NOMO-1 treated with DMSO at 0.1 percent for 48 hours (cell line): ENCODE results near the gene SLC37A3.
"Not testable (repeated sequence)": the region's sequence is repeated elsewhere in the genome, so short reads cannot be mapped to it uniquely, and the experiment has no call there.

ENCODE experiments used
- DNase-seq: peaks from one replicate; lab custom pipeline; 2025; ENCODE audit not compliant: unreplicated experiment; lab: John Stamatoyannopoulos, UW

SLC37A3 gene

DNA sequence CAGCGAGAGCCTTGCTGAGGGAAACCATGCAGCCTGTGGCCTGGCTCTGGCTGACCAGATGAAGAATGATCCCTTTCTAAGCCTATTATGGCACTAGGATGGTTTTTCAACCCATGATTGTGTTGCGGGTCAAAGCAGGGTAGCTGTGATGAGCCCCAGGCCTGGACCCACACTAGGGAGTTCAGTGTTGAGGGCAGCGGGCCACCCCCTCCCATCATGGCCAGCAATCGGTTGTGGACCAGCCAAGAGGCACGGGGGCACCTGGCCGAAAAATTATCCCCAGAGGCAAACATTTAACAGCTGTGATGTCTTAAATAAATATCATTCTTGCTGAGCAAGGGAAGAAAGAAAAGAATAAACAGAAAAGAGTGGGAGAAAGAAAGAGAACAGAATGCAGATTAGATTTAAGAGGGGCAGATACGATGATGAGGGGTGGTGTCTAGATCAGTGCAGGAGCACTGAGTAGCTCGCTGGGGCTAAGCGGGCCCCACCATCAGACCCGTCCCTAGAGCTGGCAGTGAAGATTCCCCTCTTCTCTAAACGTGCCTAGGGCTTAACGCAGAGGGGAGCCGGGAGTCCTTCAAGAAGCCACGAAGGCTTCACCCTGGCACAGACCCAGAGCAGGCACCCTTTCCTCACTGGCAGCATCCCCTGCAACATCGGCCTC is 82.7 kb downstream of the SLC37A3 start:
- DNase-seq, result no peak

DNA sequence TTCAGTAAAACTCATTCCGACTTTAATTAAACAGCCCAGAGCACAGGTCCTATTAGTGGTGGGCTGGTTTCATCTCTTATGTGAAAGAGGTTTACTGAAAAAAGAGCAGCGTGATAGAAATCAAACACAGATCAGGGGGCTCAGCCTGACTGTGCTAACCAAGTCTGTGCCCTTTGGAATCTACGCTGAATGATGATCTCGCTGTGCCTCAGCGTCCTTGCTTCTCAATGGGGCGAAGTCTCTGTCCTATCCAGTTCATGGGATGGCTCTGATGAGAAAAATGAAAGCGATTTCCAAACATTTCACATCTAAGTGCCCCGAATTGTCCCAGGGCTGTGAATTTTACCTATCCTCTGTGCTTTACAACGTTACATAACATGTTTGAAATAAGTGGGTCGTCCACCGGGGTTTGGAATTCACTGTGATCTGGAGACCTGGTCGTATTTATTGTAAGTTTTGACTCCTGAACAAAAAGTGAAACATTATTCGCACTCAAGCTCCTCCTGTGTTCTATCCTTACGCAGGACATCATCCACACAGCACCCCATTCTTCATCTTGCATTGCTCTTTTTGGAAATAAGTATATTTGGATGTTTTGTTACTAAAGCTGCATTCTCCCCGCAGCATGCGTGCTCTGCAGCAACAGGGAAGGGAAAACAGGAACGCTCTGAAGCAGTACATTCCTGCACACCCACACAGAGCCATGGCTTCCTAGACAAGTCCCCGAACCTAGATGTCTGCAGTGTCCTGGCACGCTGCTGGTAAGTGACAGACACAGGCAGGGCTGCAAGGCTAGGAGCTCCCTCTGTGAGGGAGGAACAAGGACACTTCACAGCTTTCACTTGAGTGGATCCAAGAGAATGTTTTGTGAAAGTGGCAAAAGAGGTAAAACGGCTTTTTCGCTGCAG is 83.5 kb downstream of the SLC37A3 start:
- DNase-seq, result no peak

DNA sequence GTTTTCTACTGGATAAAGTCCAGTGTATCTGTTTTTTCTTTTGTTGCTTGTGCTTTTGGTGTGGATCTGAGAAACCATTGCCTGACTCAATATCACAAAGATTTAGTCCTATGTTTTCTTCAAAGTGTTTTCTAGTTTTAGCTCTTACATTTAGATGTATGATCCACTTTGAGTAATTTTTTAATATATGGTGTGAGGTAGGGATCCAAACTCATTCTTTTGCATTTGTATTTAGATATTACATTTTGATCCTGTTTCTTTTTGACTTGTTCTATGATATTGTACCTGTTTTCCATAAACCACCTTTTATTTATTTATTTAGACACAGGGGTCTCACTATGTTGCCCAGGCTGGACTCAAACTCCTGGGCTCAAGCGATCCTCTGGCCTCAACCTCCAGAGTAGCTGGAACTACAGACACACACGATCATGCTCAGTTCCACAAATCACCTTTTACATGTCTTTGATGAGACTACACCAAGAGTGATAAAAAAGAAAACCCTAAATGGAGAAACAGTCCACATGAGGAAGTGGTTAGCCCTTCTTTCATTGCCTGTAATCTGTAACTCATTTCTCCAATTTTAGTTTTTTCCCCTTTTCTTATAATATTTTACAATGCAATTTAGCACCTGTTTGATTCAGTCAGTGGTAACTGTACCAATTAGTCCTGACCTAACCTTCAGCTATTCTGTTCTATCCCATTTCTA is 86.0 kb downstream of the SLC37A3 start:
- peak; percentile 58 for DNase-seq

DNA sequence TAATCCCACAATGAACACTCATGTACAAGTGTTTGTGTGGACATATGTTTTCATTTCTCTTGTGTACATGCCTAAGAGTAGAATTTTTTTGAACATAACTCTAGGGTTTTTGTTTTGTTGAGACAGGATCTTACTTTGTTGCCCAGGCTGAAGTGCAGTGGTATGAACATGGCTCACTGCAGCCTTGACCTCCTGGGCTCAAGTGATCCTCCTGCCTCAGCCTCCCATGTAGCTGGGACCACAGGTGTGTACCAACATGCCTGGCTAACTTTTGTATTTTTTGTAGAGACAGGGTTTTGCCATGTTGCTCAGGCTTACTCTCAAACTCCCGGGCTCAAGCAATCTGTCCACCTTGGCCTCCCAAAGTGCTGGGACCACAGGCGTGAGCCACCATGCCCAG is 87.2 kb downstream of the SLC37A3 start:
- not testable (repeated sequence) for DNase-seq

DNA sequence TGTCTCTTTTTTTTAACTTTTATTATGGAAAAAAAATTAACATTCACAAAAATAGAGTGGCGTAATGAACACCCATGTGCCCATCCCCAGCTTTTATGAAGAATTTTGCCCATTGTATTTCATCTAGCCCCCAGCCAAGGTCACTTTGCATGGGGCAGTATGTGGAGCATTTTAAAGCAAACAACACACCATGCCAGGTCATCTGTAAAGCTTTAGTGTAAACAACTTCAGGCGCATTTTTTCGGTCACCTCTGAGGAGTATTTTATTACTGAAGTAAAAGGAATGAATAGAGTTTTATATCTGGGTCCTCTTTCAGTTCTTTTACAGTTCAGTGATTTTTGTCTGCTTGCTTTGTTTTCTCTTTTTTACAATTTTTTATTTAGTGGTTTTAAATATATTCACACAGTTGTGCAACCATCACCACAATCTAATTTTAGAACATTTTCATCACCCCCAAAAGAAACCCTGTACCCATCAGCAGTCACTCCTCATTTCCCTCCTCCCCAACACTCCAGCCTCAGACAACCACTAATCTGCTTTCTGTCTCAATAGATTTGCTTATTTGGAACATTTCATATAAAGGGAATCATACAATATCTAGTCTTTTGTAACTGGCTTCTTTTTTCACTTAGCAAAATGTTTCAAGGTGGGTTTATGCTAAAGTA is 87.9 kb downstream of the SLC37A3 start:
- no peak for DNase-seq

DNA sequence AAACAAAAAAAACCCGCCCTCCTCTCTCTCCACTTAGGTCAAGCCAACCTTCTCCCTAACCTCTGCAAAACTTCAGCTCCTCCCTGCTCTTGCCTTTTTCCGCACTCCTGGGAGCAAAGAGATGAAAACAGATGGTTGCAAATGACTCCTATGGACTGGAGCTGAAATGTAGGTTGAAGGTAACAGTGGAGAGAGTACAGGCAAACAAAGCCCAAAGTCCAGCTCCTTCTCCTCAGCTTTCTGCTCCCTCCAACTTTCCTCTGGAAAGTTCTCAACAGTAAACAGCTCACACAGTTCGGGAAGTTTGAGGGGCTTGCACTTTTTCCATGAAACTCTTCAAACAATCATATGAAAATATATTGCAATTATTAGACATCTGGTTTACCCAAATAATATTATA is 90.3 kb downstream of the SLC37A3 start:
- DNase-seq, result no peak

DNA sequence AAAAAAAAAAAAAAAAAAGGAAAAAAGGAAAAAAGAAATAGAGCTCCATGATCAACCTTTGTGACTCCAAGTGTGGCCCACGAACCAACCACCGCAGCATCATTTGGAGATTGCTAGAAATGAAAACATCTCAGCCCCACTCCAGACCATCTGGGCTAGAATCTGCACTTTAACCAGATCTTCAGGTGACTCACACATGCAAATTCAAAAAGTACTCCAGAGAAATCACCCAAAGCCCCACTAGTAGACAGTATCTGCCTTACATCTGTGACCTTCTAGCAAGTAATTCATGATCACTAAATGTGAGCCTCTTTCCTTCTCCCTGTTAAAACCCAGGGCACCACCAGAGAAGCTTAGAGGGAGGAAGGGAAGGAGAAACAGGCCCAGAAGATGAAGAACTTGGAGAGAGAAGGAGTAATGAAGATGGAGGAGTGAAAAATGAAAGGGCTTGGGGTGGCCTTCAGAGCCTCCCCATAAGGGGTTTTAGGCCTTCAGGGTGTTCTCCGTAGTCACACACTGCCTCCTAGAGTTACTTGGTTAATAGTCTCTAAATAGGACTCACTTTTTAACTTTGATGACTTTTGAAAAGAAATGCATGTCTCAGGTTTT is 94.0 kb downstream of the SLC37A3 start:
- no peak for DNase-seq

DNA sequence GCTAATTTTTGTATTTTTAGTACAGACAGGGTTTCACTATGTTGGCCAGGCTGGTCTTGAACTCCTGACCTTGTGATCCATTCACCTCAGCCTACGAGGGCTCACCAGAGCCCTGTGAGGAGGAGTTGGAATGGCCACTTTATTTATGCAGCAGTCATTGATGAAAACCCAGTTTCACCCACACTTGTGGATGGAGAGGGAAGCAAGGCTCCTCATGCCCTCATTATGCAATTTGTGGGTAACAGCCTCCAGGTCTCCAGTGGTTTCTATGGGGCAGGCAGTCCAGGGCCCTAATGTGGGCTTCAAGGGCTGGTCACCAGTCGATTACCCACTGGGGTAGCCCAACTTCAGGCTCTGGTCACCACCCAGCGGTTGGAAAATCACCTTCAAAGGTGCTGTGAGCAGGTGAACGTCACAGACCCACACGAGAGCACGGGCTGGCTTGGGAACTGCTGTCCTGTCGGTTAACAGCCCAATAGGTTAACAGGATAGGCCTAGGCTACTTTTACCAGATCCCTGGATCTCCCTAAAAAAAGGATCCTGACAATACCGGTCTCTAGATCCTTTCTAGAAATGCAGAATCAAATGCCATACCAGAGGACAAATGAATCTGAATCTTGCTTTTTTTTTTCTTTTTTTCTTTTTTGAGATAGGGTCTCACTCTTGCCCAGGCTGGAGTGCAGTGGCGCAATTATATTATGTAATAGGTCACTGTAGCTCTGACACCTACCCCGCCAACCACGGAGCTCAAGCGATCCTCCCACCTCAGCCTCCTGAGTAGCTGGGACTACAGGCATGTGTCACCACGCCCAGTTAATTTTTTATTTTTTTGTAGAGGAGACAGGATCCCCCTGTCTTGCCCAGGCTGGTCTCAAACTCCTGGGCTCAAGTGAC is 97.8 kb downstream of the SLC37A3 start:
- no peak for DNase-seq

DNA sequence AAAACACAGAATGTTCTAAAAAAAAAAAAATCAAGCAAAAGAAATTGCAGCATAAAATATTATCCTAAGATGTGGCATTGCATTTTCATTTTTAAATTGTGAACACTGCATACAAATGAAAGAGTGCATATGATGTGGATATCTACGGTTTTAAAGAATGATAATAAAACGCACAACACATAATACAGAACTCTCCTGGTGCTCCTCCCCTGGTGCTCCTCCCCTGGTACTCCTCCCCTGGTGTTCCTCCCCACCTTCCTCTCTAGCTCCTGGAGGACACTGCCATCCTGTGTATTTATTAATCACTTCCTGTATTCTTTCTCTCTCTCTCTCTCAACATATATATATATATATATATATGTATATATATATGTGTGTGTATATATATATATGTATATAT is 100.1 kb downstream of the SLC37A3 start:
- DNase-seq, result no peak

DNA sequence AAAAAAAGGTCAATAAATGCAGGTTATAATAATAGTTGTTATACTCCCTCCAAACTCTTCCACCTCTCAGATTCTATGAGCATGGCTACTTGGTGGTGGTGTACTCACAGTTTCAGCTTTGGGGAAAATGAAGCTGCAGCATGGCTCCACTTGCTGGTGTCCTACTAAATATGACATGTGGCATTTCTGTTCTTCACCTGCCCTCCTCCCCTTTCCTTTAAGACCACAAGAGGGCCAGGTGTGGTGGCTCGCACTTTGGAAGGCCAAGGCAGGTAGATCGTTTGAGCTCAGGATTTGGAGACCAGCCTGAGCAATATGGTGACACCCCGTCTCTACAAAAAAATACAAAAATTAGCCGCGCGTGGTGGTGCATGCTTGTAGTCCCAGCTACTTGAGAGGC is 101.1 kb downstream of the SLC37A3 start:
- no peak for DNase-seq

DNA sequence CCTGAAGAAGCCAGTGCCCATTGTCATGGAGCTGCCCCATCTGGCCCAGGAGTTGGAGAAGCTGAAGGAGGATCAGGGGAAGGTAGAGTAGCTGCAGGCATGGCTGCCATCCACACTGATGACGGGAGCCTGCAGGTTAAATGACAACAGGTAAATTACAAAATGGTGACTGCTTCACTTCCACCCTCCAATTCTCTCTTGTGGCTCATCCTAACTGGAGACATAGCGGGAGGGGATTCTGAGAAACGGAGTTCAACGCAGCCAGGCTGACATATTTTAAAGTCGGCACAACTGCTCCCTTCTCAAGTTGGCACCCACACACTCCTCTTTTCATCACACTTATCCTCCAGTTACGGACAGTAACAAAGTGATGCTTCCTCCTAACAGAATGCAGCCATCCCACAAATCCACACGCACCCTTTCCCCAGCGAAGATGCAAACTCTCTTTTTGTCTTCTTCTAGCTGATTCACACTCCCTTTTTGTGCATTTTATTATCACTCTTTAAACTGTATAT is 103.0 kb downstream of the SLC37A3 start:
- DNase-seq, result no peak

DNA sequence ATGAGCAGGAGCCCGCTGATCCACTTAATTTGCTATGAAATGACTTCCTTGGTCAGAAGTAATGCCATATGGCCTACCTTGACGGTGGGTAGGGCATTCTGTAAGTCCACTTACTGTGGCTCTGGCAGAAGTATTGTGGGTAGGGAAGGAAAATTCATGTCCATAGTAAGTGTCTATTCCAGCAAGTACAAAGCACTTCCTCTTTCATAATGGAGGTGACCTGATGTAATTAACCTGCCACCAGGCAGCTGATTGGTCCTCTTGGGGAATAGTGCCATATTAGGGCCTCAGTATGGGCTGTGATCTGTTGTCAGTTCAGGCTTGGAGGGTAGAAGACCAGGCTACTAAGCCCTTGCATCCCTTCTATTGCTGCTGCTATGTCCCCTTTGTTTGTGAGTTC is 103.9 kb downstream of the SLC37A3 start:
- peak; percentile 25 for DNase-seq

DNA sequence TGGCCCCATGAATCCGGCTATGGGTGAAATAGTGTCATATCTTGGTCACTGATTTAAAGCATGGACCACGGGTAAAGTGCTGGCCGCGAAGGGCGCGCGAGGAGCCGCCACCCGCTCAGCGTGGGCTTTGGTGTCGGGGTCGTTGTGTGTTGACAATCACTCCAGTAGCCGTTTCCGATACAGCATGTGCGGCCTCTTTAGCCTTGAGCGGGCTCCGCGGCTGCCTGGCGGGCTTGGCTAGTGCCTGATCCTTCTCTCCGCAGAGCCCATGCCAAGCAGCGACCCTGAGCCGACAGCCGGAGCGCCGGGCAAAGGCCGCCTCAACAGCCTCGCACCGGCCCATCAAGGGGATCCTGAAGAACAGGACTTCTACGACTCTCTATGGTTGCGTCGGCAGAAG is 105.9 kb downstream of the SLC37A3 start:
- no peak for DNase-seq

DNA sequence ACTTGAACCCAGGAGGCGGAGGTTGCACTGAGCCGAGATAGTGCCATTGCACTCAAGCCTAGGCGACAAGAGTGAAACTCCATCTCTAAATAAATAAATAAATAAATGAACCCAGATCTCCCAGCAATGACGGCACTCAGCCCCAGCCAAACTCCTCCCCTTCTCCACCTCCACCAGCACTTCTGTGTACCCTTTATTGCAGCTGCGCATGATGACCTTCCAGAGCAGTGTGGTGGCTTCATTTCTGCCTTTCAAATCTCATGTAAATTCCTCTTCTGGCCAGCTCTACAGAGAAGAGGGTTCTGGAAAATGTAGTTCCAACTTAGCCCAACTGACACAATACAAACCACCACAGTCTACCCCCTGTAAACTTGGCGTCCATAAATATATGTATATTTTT is 108.5 kb downstream of the SLC37A3 start:
- DNase-seq, result no peak

DNA sequence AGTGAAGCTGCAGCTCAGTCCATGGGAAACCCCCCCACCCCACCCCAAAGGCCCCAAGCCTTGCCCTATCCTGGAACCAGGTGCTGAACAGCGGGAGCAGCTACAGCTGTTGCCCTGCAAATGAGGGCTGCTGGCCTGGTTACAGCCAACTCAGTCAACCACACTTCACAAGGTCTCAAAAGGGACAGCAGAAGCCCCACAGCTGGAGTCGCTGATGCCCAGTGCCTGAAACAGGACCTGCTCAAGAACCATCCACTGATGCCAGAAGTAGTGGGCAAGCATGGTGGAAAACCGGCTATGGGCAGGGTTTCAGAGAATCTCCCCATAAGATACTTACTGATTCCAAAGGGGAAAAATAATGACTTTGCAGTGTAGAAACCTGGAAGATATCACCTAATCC is 110.3 kb downstream of the SLC37A3 start:
- DNase-seq, result no peak

DNA sequence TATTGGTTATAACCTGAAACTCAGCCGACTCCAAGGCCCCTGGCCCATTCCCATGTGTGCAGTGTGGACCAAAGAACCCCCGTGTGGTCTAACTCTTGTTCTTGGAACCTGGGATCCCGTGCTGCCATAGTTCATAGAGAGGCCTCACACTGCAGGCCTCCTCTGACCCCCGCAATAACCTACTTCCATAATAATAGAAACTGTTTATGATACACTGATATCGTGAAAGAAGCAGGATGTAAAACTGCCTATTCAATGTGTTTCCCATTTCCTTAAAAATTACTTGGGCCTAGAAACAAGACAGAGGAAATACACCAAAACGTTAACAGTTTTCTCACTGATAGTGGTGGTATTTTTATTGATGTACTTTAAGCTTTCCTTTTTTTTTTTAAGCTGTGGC is 112.4 kb downstream of the SLC37A3 start:
- no peak for DNase-seq

DNA sequence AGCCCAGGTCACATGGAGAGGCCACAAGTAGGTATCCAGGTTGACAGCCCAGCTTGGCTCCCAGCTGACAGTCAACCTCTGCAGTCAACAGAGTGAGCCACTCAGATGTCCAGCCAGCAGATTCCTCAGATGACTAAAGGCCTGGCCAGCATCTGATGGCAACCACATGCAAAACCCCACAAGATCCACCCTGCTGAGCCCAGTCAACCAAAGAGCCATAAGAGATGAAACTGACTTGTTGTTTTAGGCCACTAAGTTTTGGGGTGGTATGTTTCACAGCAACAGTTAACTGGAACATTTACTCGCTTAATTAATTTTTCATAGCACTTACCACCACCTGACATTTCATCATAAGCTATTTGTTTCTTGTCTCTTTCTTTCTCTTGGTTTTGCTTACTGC is 114.3 kb downstream of the SLC37A3 start:
- no peak for DNase-seq
